K562 (cell line): ENCODE data around the gene ANKS1A. TPM values are rescaled to one million over a fixed set of nuclear protein-coding genes. Genes with fewer than 3 reads are reported as not detected.

Source experiments
- ATAC-seq: fragments of 200-7000 bp; cut with Tn5 transposase; 3 replicates; pipeline ENCODE4 v1.9.1; 2020; ENCODE audit warnings: moderate library complexity
- BruUV-seq: library from RNA; stranded (reverse); fragments of 400-500 nt; replicated peaks from 2 replicates; lab custom pipeline; 2021; lab: Mats Ljungman, UMichigan
- CTCF ChIA-PET: fragments of 300-600 bp; formaldehyde crosslinking; extraction: SDS; loops from one replicate; lab custom pipeline; 2021; ENCODE audit warnings: low intra/inter-chr PET ratio; lab: Yijun Ruan, JAX
- POLR2A ChIA-PET: fragments of 300-600, 350-650 bp; sonication (Branson Sonifier 250); formaldehyde crosslinking; extraction: SDS; loops from one replicate; lab custom pipeline; 2021; ENCODE audit warnings: antibody characterized with exemption, inconsistent platforms; lab: Yijun Ruan, JAX
- DNase-seq, 4 experiments: peaks; one replicate each; pipeline versions ENCODE4 v3.0.0 to v3.0.0-alpha.2; 2011 to 2018; ENCODE audit warnings: low spot score in 3 of 4, mixed read lengths in 3 of 4; ENCODE audit errors: extremely low read depth in 1 of 4
- FAIRE-seq: peaks from 2 replicates; lab custom pipeline; 2011; peaks lifted over from hg19 to GRCh38; lab: Jason Lieb, UNC
- H2AFZ ChIP-seq: 2 replicates; pipeline ENCODE4 v1.6.0; 2011; ENCODE audit warnings: low read depth, low read length, control low read depth, inconsistent platforms
- H3K27ac ChIP-seq: fragments of 200-600 bp; 3 replicates; pipeline ENCODE4 v1.8.0; 2011; ENCODE audit warnings: low read depth, mild to moderate bottlenecking, control low read depth, inconsistent platforms, low read length, moderate library complexity, mixed read lengths; ENCODE audit errors: extremely low read depth
- H3K27me3 ChIP-seq, 2 experiments: fragments of 300-600 bp in 1 of 2; 2 replicates in 1 of 2; 3 replicates in 1 of 2; pipeline versions ENCODE4 v1.6.0 to v1.8.0; 2011; ENCODE audit warnings: inconsistent platforms in 2 of 2, low read length in 2 of 2, mild to moderate bottlenecking in 1 of 2, mixed read lengths in 1 of 2, moderate library complexity in 1 of 2; ENCODE audit not compliant: control insufficient read depth in 2 of 2, insufficient read depth in 2 of 2
- H3K36me3 ChIP-seq: fragments of 300-600 bp; 3 replicates; pipeline ENCODE4 v1.8.0; 2011; ENCODE audit warnings: mild to moderate bottlenecking, low read length, inconsistent platforms; ENCODE audit not compliant: control insufficient read depth, insufficient read depth
- H3K4me1 ChIP-seq, 2 experiments: fragments of 200-600 bp in 1 of 2; replicated peaks in 1 of 2; 2 replicates in 1 of 2; 3 replicates in 1 of 2; pipeline versions ENCODE4 v1.5.1 to v1.8.0; 2011; ENCODE audit warnings: inconsistent platforms in 2 of 2, low read length in 2 of 2, mild to moderate bottlenecking in 1 of 2, mixed read lengths in 1 of 2, moderate library complexity in 1 of 2; ENCODE audit not compliant: control insufficient read depth in 2 of 2, insufficient read depth in 2 of 2
- H3K4me2 ChIP-seq: 2 replicates; pipeline ENCODE4 v1.6.1; 2011; ENCODE audit warnings: low read length, control low read depth, inconsistent platforms, mixed read lengths; ENCODE audit not compliant: insufficient read depth
- H3K4me3 ChIP-seq: fragments of 200-600 bp; sonication (generic), shearing (Covaris generic); 2 replicates; pipeline ENCODE4 v1.5.1; 2016; ENCODE audit warnings: control low read depth, inconsistent platforms
- H3K79me2 ChIP-seq: fragments of 200-600 bp; 3 replicates; pipeline ENCODE4 v1.8.0; 2011; ENCODE audit warnings: low read length, inconsistent platforms; ENCODE audit not compliant: control insufficient read depth, insufficient read depth
- H3K9ac ChIP-seq, 2 experiments: 2 replicates each; pipeline versions ENCODE4 v1.6.0 to v1.6.1; 2011; ENCODE audit warnings: low read depth in 2 of 2, low read length in 2 of 2, control low read depth in 1 of 2, inconsistent platforms in 1 of 2, mild to moderate bottlenecking in 1 of 2, mixed read lengths in 1 of 2; ENCODE audit not compliant: insufficient read depth in 1 of 2
- H3K9me1 ChIP-seq: one replicate; pipeline ENCODE4 v1.6.0; 2011; ENCODE audit warnings: inconsistent platforms, mild to moderate bottlenecking, low read length, moderate library complexity; ENCODE audit not compliant: control insufficient read depth, insufficient read depth
- H3K9me3 ChIP-seq: replicated peaks from 2 replicates; pipeline ENCODE4 v1.5.1; 2011; ENCODE audit warnings: low read depth, low read length, inconsistent platforms; ENCODE audit not compliant: control insufficient read depth, insufficient read depth
- H4K20me1 ChIP-seq: replicated peaks from 2 replicates; pipeline ENCODE4 v1.6.1; 2011; ENCODE audit warnings: low read length, inconsistent platforms, mixed read lengths; ENCODE audit not compliant: control insufficient read depth, insufficient read depth
- CREM ChIP-seq: IDR thresholded peaks from 2 replicates; pipeline ENCODE4 v1.6.1; 2014; ENCODE audit warnings: antibody characterized with exemption, low read depth
- ESRRA ChIP-seq: fragments of 450-650 bp; IDR thresholded peaks from 2 replicates; pipeline ENCODE4 v1.6.1; 2014; ENCODE audit warnings: low read depth, mild to moderate bottlenecking, moderate library complexity, borderline replicate concordance
- HINFP ChIP-seq: fragments of 450-650 bp; conservative IDR thresholded peaks from 2 replicates; pipeline ENCODE4 v1.6.1; 2016; ENCODE audit warnings: missing genetic modification characterization, low read depth, mild to moderate bottlenecking, control low read depth, missing compliant biosample characterization
- HNRNPK ChIP-seq: fragments of 200-400 bp; formaldehyde crosslinking; IDR thresholded peaks from one replicate; pipeline ENCODE4 v1.6.1; 2018; ENCODE audit warnings: mild to moderate bottlenecking, low read depth, low read length; ENCODE audit not compliant: poor library complexity, severe bottlenecking
- MAFG ChIP-seq: fragments of 450-650 bp; conservative IDR thresholded peaks from 2 replicates; pipeline ENCODE4 v1.6.1; 2016; ENCODE audit warnings: missing genetic modification characterization, missing compliant biosample characterization
- NFYB ChIP-seq: IDR thresholded peaks from 2 replicates; pipeline ENCODE4 v1.6.1; 2011; ENCODE audit warnings: mild to moderate bottlenecking, moderate library complexity; ENCODE audit not compliant: insufficient read length; ENCODE audit errors: extremely low read depth
- PCBP2 ChIP-seq: fragments of 200-400 bp; formaldehyde crosslinking; IDR thresholded peaks from 2 replicates; pipeline ENCODE4 v1.6.1; 2018; ENCODE audit warnings: low read length, low read depth, mild to moderate bottlenecking, moderate library complexity; ENCODE audit not compliant: poor library complexity, severe bottlenecking
- RUNX1 ChIP-seq: sonication (generic); IDR thresholded peaks from 2 replicates; pipeline ENCODE4 v1.6.1; 2016; ENCODE audit warnings: antibody characterized with exemption, low read depth
- WGBS: fragments of 100-300 bp; shearing (Covaris generic); methylation state at CpG from one replicate; pipeline ENCODE4 v1.1.6; 2016; ENCODE audit warnings: low coverage, mixed read lengths; ENCODE audit not compliant: insufficient coverage; ENCODE audit errors: missing lambda C conversion rate; 5-methylcytosine and 5-hydroxymethylcytosine counted together
- in situ Hi-C: fragments of 300-500 bp; cut with MboI; formaldehyde crosslinking; loops from 4 replicates; pipeline ENCODE4 v1.15.0; 2018; ENCODE audit warnings: inconsistent platforms, mixed read lengths
- intact Hi-C: fragments of 100-400 bp; cut with micrococcal nuclease; formaldehyde crosslinking; loops from 2 replicates; pipeline ENCODE4 v1.14.2; 2022
- polyA plus RNA-seq, 8 experiments: library from polyadenylated mRNA; depleted of rRNA in 4 of 8; stranded (reverse) in 5 of 8; unstranded in 3 of 8; fragments of >200 nt; fragmentation: Nextera tagmentation in 2 of 8; fragmentation: Illumina TruSeq in 1 of 8; extraction: Ambion mirVana in 2 of 8; extraction: Trizol in 1 of 8; gene quantifications; 2 replicates each; pipeline versions ENCODE4 v1.2.1 to v1.2.3, GENCODE V29; 2011 to 2014; ENCODE audit warnings: inconsistent platforms in 1 of 8, missing spikeins in 1 of 8
- total RNA-seq, 7 experiments: library from RNA; depleted of rRNA in 6 of 7; stranded (reverse); fragments of >200 nt in 6 of 7; fragmentation: Illumina TruSeq in 2 of 7; extraction: Trizol in 2 of 7; gene quantifications; 2 replicates each; pipeline versions ENCODE4 v1.2.1 to v1.2.3, GENCODE V29; 2011 to 2021; ENCODE audit warnings: low replicate concordance in 1 of 7

ANKS1A gene
- total and polyA plus RNA-seq, 9 of the 15 experiments (the other 6 are each of a cell fraction or from before 2014, with no cell fraction given), result 1.1 to 13.8 (median 5.3) TPM

GRCh38 chr6:34974249-34974642 lies 85.2 kb downstream of the ANKS1A start:
- no peak overlapping the region for H3K9ac ChIP-seq
- H3K27ac ChIP-seq, result no peak overlapping the region
- H3K4me2 ChIP-seq, result no peak overlapping the region
- peaks cover 12% of the 10 kb centered on the region; the same call in 2 of the 3 replicates for H3K36me3 ChIP-seq
- H3K79me2 ChIP-seq, result no peaks in the 10 kb centered on the region
- H3K4me3 ChIP-seq, result no peak overlapping the region
- intact Hi-C loops, result no loop called here
- H3K4me1 ChIP-seq, result peaks cover 7% of the 10 kb centered on the region in 2 experiments; a peak in 4 of 5 replicates
- WGBS, result 7% methylated on average over 1 of the region's 1 CpG
- BruUV-seq, result no TSS peak
- CTCF ChIA-PET, result no interaction called here
- no peaks in the 10 kb centered on the region for H3K27me3 ChIP-seq
- H2AFZ ChIP-seq, result no peak overlapping the region
- no peak for DNase-seq
- no peak for FAIRE-seq
- no peaks in the 10 kb centered on the region for H4K20me1 ChIP-seq
- ATAC-seq, result no peak
- no peaks in the 10 kb centered on the region for H3K9me3 ChIP-seq
- in situ Hi-C loops, result no loop called here
- no peaks in the 10 kb centered on the region for H3K9me1 ChIP-seq
- TF ChIP-seq MAFG (tag), result no peak
- peak; percentile 66 for TF ChIP-seq PCBP2
- no peak for TF ChIP-seq ESRRA
- no peak for TF ChIP-seq RUNX1
- no peak for TF ChIP-seq NFYB
- TF ChIP-seq HINFP (tag), result no peak
- peak; percentile 10 for TF ChIP-seq HNRNPK
- TF ChIP-seq CREM, result no peak
- TF ChIP-seq, all 486 proteins: peak for 2
- POLR2A ChIA-PET, result no interaction called here
